ENCODE results near the gene ASF1B.

The ASF1B gene

GRCh38 chr19:14112051-14112808 is 24.2 kb downstream of the ASF1B start:
- H3K4me3 Mint-ChIP-seq = peak overlapping the region; percentile 1 to 29
- H3K4me1 Mint-ChIP-seq = peaks cover 61% of the 10 kb centered on the region
- DNase-seq (no peak), ATAC-seq (no peak)
- H3K27me3 Mint-ChIP-seq = no peaks in the 10 kb centered on the region
- H3K9me3 Mint-ChIP-seq = no peaks in the 10 kb centered on the region
- no peak overlapping the region for H3K27ac Mint-ChIP-seq

- ATAC-seq (no peak), DNase-seq (no peak)
- Mint-ChIP-seq H3K27me3 (no peaks in the 10 kb centered on the region), H3K4me1 (peaks cover 56% of the 10 kb centered on the region), H3K9me3 (no peaks in the 10 kb centered on the region), H3K4me3 (no peak overlapping the region), H3K27ac (no peak overlapping the region)
Observed at GRCh38 chr19:14111486-14111885, 24.9 kb downstream of the ASF1B start.

- no peak for ATAC-seq
- DNase-seq = no peak
- no peak overlapping the region for H3K4me3 Mint-ChIP-seq
- H3K9me3 Mint-ChIP-seq = no peaks in the 10 kb centered on the region
- H3K4me1 Mint-ChIP-seq = peaks cover 47% of the 10 kb centered on the region
- no peaks in the 10 kb centered on the region for H3K27me3 Mint-ChIP-seq
- H3K27ac Mint-ChIP-seq = no peak overlapping the region
Observed at GRCh38 chr19:14110650-14111049, 25.7 kb downstream of the ASF1B start.

GRCh38 chr19:14107581-14108461 is 28.6 kb downstream of the ASF1B start:
- H3K27me3 Mint-ChIP-seq = no peaks in the 10 kb centered on the region
- DNase-seq = no peak
- no peak for ATAC-seq
- no peak overlapping the region for H3K27ac Mint-ChIP-seq
- H3K4me1 Mint-ChIP-seq = peaks cover 23% of the 10 kb centered on the region
- H3K4me3 Mint-ChIP-seq = no peak overlapping the region
- H3K9me3 Mint-ChIP-seq = no peaks in the 10 kb centered on the region

GRCh38 chr19:14106840-14107239 is 29.5 kb downstream of the ASF1B start:
- DNase-seq (no peak), ATAC-seq (no peak)
- no peak overlapping the region for H3K4me3 Mint-ChIP-seq
- H3K27me3 Mint-ChIP-seq = no peaks in the 10 kb centered on the region
- H3K9me3 Mint-ChIP-seq = no peaks in the 10 kb centered on the region
- no peak overlapping the region for H3K27ac Mint-ChIP-seq
- peaks cover 17% of the 10 kb centered on the region for H3K4me1 Mint-ChIP-seq

GRCh38 chr19:14105680-14106079 is 30.7 kb downstream of the ASF1B start:
- H3K27ac Mint-ChIP-seq = no peak overlapping the region
- no peak overlapping the region for H3K4me3 Mint-ChIP-seq
- peaks cover 10% of the 10 kb centered on the region for H3K4me1 Mint-ChIP-seq
- no peaks in the 10 kb centered on the region for H3K9me3 Mint-ChIP-seq
- DNase-seq (no peak), ATAC-seq (no peak)
- H3K27me3 Mint-ChIP-seq = no peaks in the 10 kb centered on the region

- ATAC-seq (no peak), DNase-seq (no peak)
- H3K27me3 Mint-ChIP-seq = no peaks in the 10 kb centered on the region
- H3K9me3 Mint-ChIP-seq = no peaks in the 10 kb centered on the region
- peaks cover 6% of the 10 kb centered on the region for H3K4me1 Mint-ChIP-seq
- H3K27ac Mint-ChIP-seq = no peak overlapping the region
- H3K4me3 Mint-ChIP-seq = no peak overlapping the region
Observed at GRCh38 chr19:14103310-14103709, 33.1 kb downstream of the ASF1B start.

- no peak for ATAC-seq
- H3K4me1 Mint-ChIP-seq = peaks cover 6% of the 10 kb centered on the region
- H3K27me3 Mint-ChIP-seq = no peaks in the 10 kb centered on the region
- no peaks in the 10 kb centered on the region for H3K9me3 Mint-ChIP-seq
- DNase-seq = no peak
- no peak overlapping the region for H3K4me3 Mint-ChIP-seq
- H3K27ac Mint-ChIP-seq = no peak overlapping the region
Observed at GRCh38 chr19:14102756-14103155, 33.6 kb downstream of the ASF1B start.

GRCh38 chr19:14102102-14102696 is 34.2 kb downstream of the ASF1B start:
- H3K9me3 Mint-ChIP-seq = no peaks in the 10 kb centered on the region
- H3K27me3 Mint-ChIP-seq = no peaks in the 10 kb centered on the region
- H3K4me1 Mint-ChIP-seq = peaks cover 6% of the 10 kb centered on the region
- ATAC-seq = no peak
- no peak for DNase-seq
- no peak overlapping the region for H3K4me3 Mint-ChIP-seq
- no peak overlapping the region for H3K27ac Mint-ChIP-seq

GRCh38 chr19:14101003-14101545 is 35.3 kb downstream of the ASF1B start:
- Mint-ChIP-seq H3K27me3 (no peaks in the 10 kb centered on the region), H3K27ac (peak overlapping the region in 1 of 2 donors; percentile 12)
- ATAC-seq = no peak

GRCh38 chr19:14097532-14098151 is 38.7 kb downstream of the ASF1B start:
- Mint-ChIP-seq H3K27me3 (no peaks in the 10 kb centered on the region), H3K9me3 (peaks cover 8% of the 10 kb centered on the region in 2 donors), H3K4me3 (no peak overlapping the region), H3K4me1 (peaks cover 1% of the 10 kb centered on the region), H3K27ac (peak overlapping the region in 1 of 2 donors; percentile 75)
- ATAC-seq = no peak
- DNase-seq = no peak

More at GRCh38 chr19:14101003-14101545, 35.3 kb downstream of the ASF1B start:
- Mint-ChIP-seq H3K4me1 (peaks cover 6% of the 10 kb centered on the region), H3K4me3 (no peak overlapping the region), H3K9me3 (no peaks in the 10 kb centered on the region)
- no peak for DNase-seq

- Mint-ChIP-seq H3K4me3 (no peak overlapping the region), H3K9me3 (peaks cover 8% of the 10 kb centered on the region in 2 donors), H3K4me1 (peaks cover 10% of the 10 kb centered on the region), H3K27me3 (no peaks in the 10 kb centered on the region), H3K27ac (no peak overlapping the region)
- no peak for ATAC-seq
- no peak for DNase-seq
Observed at GRCh38 chr19:14096272-14096992, 40.0 kb downstream of the ASF1B start.

- Mint-ChIP-seq H3K27ac (no peak overlapping the region), H3K9me3 (peaks cover 8% of the 10 kb centered on the region in 2 donors), H3K27me3 (no peaks in the 10 kb centered on the region), H3K4me3 (no peak overlapping the region), H3K4me1 (peaks cover 13% of the 10 kb centered on the region)
- no peak for ATAC-seq
- DNase-seq = no peak
Observed at GRCh38 chr19:14094854-14095253, 41.5 kb downstream of the ASF1B start.

GRCh38 chr19:14093117-14093823 is 43.1 kb downstream of the ASF1B start:
- H3K27ac Mint-ChIP-seq = no peak overlapping the region
- no peak overlapping the region for H3K4me3 Mint-ChIP-seq
- no peak for ATAC-seq
- H3K9me3 Mint-ChIP-seq = peaks cover 8% of the 10 kb centered on the region in 2 donors
- H3K4me1 Mint-ChIP-seq = peaks cover 24% of the 10 kb centered on the region
- no peaks in the 10 kb centered on the region for H3K27me3 Mint-ChIP-seq
- DNase-seq = no peak
